Hepatocyte (in vitro differentiated cells): ENCODE results near the gene HSPE1. TPM values are rescaled to one million over a fixed set of nuclear protein-coding genes. Genes with fewer than 3 reads are reported as not detected.

Experiments
- DNase-seq: peaks from one replicate; pipeline ENCODE4 v3.0.0-alpha.2; 2016; ENCODE audit warnings: low spot score
- H2AFZ ChIP-seq: fragments of 200-600 bp; sonication (generic); 2 replicates; pipeline ENCODE4 v1.6.0; 2016; ENCODE audit warnings: antibody characterized with exemption, mild to moderate bottlenecking
- H3K27ac ChIP-seq: fragments of 200-600 bp; sonication (generic); 2 replicates; pipeline ENCODE4 v1.5.1; 2016; ENCODE audit warnings: mild to moderate bottlenecking
- H3K27me3 ChIP-seq: fragments of 200-600 bp; sonication (generic); 2 replicates; pipeline ENCODE4 v1.6.1; 2016
- H3K36me3 ChIP-seq: fragments of 200-600 bp; sonication (generic); replicated peaks from 2 replicates; pipeline ENCODE4 v1.5.1; 2016; ENCODE audit warnings: low read depth; ENCODE audit not compliant: insufficient read depth
- H3K4me1 ChIP-seq: fragments of 200-600 bp; sonication (generic); 2 replicates; pipeline ENCODE4 v1.5.1; 2016; ENCODE audit warnings: mild to moderate bottlenecking, moderate library complexity; ENCODE audit not compliant: insufficient read depth
- H3K4me2 ChIP-seq: fragments of 200-600 bp; sonication (generic); 2 replicates; pipeline ENCODE4 v1.6.0; 2016
- H3K4me3 ChIP-seq: fragments of 200-600 bp; sonication (generic); 2 replicates; pipeline ENCODE4 v1.5.1; 2016; ENCODE audit warnings: mild to moderate bottlenecking
- H3K79me2 ChIP-seq: fragments of 200-600 bp; sonication (generic); 2 replicates; pipeline ENCODE4 v1.6.0; 2017; ENCODE audit warnings: mild to moderate bottlenecking
- H3K9me2 ChIP-seq: fragments of 200-600 bp; sonication (generic); replicated peaks from 2 replicates; pipeline ENCODE4 v1.6.0; 2017; ENCODE audit warnings: mild to moderate bottlenecking; ENCODE audit not compliant: insufficient read depth
- H3K9me3 ChIP-seq: fragments of 200-600 bp; sonication (generic); 2 replicates; pipeline ENCODE4 v1.5.1; 2016; ENCODE audit warnings: low read depth, mild to moderate bottlenecking
- H4K20me1 ChIP-seq: fragments of 200-600 bp; sonication (generic); 2 replicates; pipeline ENCODE4 v1.6.0; 2016; ENCODE audit warnings: mild to moderate bottlenecking; ENCODE audit not compliant: insufficient read depth, poor library complexity, severe bottlenecking
- CTCF ChIP-seq: fragments of 200-600 bp; sonication (generic); IDR thresholded peaks from 2 replicates; pipeline ENCODE4 v1.5.1; 2016; ENCODE audit warnings: antibody characterized with exemption, mild to moderate bottlenecking; ENCODE audit not compliant: poor library complexity
- EZH2 ChIP-seq: fragments of 200-600 bp; sonication (generic); IDR thresholded peaks from 2 replicates; pipeline ENCODE4 v1.6.1; 2016; ENCODE audit warnings: antibody characterized with exemption, mild to moderate bottlenecking, borderline replicate concordance
- EZH2phosphoT487 ChIP-seq: fragments of 200-600 bp; sonication (generic); IDR thresholded peaks from one replicate; pipeline ENCODE4 v1.6.1; 2018; ENCODE audit warnings: antibody characterized with exemption, mild to moderate bottlenecking, low read depth, moderate library complexity; ENCODE audit not compliant: unreplicated experiment, severe bottlenecking
- WGBS: methylation state at CpG from one replicate; pipeline ENCODE4 v1.1.6; 2016; ENCODE audit warnings: low lambda C conversion rate; ENCODE audit errors: missing lambda C conversion rate; 5-methylcytosine and 5-hydroxymethylcytosine counted together
- polyA plus RNA-seq: library from polyadenylated mRNA; unstranded; fragments of >200 nt; fragmentation: Nextera tagmentation; extraction: Ambion mirVana; gene quantifications from 2 replicates; pipeline ENCODE4 v1.2.1, GENCODE V29; 2016
- total RNA-seq: library from RNA; depleted of rRNA; stranded (reverse); fragments of >200 nt; gene quantifications from 2 replicates; pipeline ENCODE4 v1.2.3, GENCODE V29; 2014

The HSPE1 gene
- total and polyA plus RNA-seq, 2 experiments from 2014 or later: 194 to 348 TPM

DNA sequence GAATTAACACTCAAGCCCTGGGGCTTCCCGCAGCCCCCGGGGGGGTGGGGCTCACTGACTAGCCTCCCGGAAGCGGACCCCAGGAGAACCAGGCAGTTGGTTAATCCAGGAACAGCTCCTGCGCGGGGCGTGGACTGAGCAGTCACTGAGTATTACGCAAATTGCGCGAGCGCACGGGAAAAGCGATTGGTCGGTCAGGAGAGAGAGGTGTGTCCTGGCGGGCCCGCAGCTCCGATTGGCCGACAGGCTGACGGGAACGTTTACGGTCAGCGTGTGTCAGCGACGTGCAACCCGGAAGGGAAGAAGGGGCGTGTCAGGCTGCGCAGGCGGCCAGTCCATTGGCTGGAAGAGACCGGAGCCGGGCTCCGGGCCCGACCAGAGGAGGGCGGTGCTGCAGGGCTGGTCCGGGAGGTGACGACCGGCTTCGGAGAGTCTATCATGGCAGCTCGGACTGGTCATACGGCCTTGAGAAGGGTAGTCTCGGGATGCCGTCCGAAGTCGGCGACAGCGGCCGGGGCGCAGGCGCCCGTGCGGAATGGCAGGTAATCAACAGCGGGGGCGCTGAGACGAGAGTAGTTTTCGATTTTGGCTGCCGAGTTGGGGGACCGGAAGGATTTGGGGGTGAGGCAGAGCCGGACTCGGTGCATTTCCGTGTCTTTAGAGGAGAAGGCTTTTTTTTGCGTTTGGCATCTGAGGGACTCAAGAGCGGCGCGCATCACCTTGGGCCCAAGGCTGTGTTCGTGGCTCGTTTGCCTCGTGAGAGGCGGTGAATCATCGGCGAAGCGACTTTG is 46.9 kb upstream of the HSPE1 start, which contains the start of gene COQ10B:
Gene COQ10B (plus strand): TSS at position 430 of the 791 bp plus-strand sequence. CDS start 9 bp downstream, at position 439.
- no peaks in the 10 kb centered on the region for H3K9me3 ChIP-seq
- no peaks in the 10 kb centered on the region for H3K9me2 ChIP-seq
- H3K36me3 ChIP-seq: no peaks in the 10 kb centered on the region
- H3K79me2 ChIP-seq: peaks cover 44% of the 10 kb centered on the region
- TF ChIP-seq CTCF: peak; percentile 34
- TF ChIP-seq EZH2phosphoT487: no peak
- H3K4me2 ChIP-seq: peak within 1 kb of the TSS; percentile 85
- 2% methylated on average over 69 of the region's 70 CpGs for WGBS
- H4K20me1 ChIP-seq: peaks cover 22% of the 10 kb centered on the region
- H3K27ac ChIP-seq: peak within 1 kb of the TSS; percentile 98
- peak within 1 kb of the TSS; percentile 23 for H2AFZ ChIP-seq
- peak within 1 kb of the TSS; percentile 35 for H3K4me3 ChIP-seq
- no peaks in the 10 kb centered on the region for H3K4me1 ChIP-seq
- peak; percentile 100 for DNase-seq
- no peaks in the 10 kb centered on the region for H3K27me3 ChIP-seq

DNA sequence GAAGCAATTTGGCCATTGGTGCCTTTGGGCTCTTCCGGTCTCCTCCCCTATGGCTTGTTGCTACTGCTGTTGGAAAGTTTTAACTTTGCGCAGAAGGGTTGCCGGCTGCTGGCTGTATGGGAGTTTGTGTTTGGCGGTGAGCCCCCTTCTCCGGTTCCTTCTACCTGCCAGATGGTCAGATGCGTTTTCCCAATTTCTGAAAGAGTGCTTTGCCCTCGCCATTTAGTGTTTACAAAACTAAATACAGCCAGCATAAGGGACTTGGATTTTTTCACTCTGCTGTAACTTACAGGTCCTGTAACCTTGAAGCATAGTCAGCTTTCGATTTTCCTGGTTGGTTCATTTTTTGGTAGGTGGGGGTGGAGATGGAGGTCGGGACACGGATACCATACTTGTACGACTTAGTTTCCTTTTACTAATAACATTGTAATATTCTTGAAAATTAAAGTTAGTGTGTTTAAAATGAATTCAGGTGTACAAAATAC is 46.2 kb upstream of the HSPE1 start:
- Histone ChIP-seq H3K4me1 (no peaks in the 10 kb centered on the region), H3K4me3 (peak overlapping the region; percentile 35), H3K9me3 (no peaks in the 10 kb centered on the region), H3K9me2 (no peaks in the 10 kb centered on the region), H3K27ac (peak overlapping the region; percentile 98), H3K4me2 (peak overlapping the region; percentile 85), H4K20me1 (peaks cover 22% of the 10 kb centered on the region), H3K27me3 (no peaks in the 10 kb centered on the region), H2AFZ (no peak overlapping the region), H3K36me3 (no peaks in the 10 kb centered on the region), H3K79me2 (peaks cover 50% of the 10 kb centered on the region)
- WGBS: 0% methylated on average over 11 of the region's 11 CpGs
- no peak for TF ChIP-seq EZH2phosphoT487
- no peak for TF ChIP-seq EZH2
- TF ChIP-seq CTCF: no peak
- DNase-seq: no peak

DNA sequence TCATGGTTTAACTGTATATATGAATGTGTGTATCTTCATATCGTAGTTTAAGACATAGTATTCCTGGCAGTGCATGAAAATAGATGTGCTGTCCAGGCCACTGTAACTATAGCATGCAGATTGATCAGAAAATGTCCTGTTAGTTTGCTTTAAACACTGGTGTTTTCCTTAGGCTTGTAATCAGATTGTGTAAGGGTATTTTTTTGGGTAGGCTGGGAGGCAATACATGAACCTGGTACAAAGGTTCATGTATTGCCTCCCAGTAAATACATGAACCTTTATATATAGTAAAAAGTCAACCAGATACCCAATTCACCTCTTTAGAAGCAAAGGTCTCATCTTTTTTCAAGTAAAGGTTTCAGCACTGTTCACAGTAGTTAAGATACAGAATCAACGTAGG is 45.3 kb upstream of the HSPE1 start:
- peaks cover 60% of the 10 kb centered on the region for H3K79me2 ChIP-seq
- TF ChIP-seq CTCF: no peak
- no peak for TF ChIP-seq EZH2
- no peak for TF ChIP-seq EZH2phosphoT487
- H3K4me2 ChIP-seq: peak overlapping the region; percentile 85
- no peaks in the 10 kb centered on the region for H3K9me3 ChIP-seq
- peak overlapping the region; percentile 35 for H3K4me3 ChIP-seq
- DNase-seq: no peak
- H3K36me3 ChIP-seq: no peaks in the 10 kb centered on the region
- H4K20me1 ChIP-seq: peaks cover 29% of the 10 kb centered on the region
- no peaks in the 10 kb centered on the region for H3K4me1 ChIP-seq
- whole genome bisulfite sequencing: 92% methylated on average over 2 of the region's 2 CpGs
- no peak overlapping the region for H2AFZ ChIP-seq
- no peaks in the 10 kb centered on the region for H3K9me2 ChIP-seq
- peak overlapping the region; percentile 98 for H3K27ac ChIP-seq
- H3K27me3 ChIP-seq: no peaks in the 10 kb centered on the region
